Activated naive CD4-positive, alpha-beta T cell treated with anti-CD3 and anti-CD28 coated beads, Interleukin-2, amount 10 ng/mL, durations not matched to agents 7 days and 5 days (primary cell): ENCODE results near the gene NDUFAF2.

ENCODE experiments used
- CTCF ChIA-PET: fragments of 350-600 bp; sonication (Branson Sonifier 250); formaldehyde crosslinking; loops from one replicate; lab custom pipeline; 2021; ENCODE audit warnings: antibody characterized with exemption; lab: Charles Lee
- DNase-seq: peaks from one replicate; pipeline ENCODE4 v3.0.0-alpha.2; 2020
- H3K27ac Mint-ChIP-seq: one replicate; pipeline ENCODE4 v1.8.0; 2021; ENCODE audit warnings: mild to moderate bottlenecking, moderate library complexity, mixed read lengths
- H3K27me3 Mint-ChIP-seq: one replicate; pipeline ENCODE4 v1.8.0; 2021; ENCODE audit warnings: mild to moderate bottlenecking, mixed read lengths
- H3K36me3 Mint-ChIP-seq: one replicate; pipeline ENCODE4 v1.8.0; 2021; ENCODE audit warnings: mixed read lengths
- H3K4me1 Mint-ChIP-seq: one replicate; pipeline ENCODE4 v1.8.0; 2021; ENCODE audit warnings: mixed read lengths
- H3K4me3 Mint-ChIP-seq: one replicate; pipeline ENCODE4 v1.8.0; 2021; ENCODE audit warnings: mild to moderate bottlenecking, moderate library complexity, mixed read lengths
- H3K9me3 Mint-ChIP-seq: one replicate; pipeline ENCODE4 v1.8.0; 2021; ENCODE audit warnings: mixed read lengths

NDUFAF2 gene

DNA sequence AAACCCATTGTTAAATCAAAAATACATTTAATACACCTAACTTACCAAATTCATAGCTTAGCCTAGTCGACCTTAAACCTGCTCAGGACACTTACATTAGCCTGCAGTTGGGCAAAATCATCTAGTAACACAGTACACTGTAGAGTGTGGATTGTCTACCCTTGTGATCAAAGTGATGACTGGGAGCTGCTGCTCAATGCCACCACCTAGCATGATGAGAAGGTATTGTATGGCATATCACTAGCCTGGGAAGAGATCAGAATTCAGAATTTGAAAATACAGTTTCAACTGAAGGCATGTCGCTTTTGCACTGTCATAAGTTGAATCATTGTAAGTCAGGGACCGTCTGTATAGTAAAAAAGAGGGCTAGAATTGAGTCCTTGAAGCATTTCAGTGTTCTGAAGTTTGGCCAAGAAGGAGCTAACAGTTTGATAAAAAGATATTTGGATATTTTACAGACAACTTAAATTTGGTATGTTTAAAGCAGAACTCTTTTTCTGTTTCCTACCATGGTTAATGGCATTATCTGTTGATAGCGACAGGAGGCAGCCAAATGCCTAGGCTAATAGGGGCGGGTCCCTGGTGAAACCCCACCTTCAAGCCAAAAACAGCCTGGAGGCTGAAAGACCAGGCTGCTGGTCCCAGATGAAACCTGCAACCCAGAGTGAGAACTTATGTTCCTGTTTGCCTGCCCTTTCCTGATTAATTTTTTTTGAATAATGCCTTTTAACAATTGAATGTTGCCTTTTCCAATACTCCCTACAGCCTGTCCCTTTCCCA is 194.3 kb downstream of the NDUFAF2 start:
- no peak for DNase-seq
- Mint-ChIP-seq H3K4me1 (no peaks in the 10 kb centered on the region), H3K27me3 (no peaks in the 10 kb centered on the region), H3K27ac (no peak overlapping the region), H3K4me3 (no peak overlapping the region), H3K9me3 (no peaks in the 10 kb centered on the region), H3K36me3 (no peaks in the 10 kb centered on the region)
- CTCF ChIA-PET: interaction anchor here (0.6 kb wide), 1 partner anchor 26 kb away, joined by 3 read pairs; no protein-coding TSS in a partner anchor

DNA sequence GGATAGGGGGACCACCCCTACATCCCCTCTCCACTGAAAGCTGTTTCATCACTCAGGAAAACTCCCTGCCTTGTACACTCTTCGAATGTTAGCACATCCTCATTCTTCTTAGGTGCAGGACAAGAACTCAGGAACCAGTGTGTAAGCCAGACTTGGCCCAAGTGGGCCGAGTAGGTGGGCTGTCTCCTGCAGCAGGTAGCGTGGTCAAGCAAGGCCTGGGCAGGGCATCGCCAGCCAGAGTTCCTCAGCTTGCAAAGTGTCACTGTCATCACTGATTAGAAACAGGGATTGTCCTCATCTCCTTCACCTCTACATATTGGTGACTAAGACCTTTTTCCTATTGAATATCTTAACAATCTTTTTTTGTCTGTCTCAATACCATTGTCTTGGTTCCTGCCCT is 194.9 kb downstream of the NDUFAF2 start:
- CTCF ChIA-PET: no interaction called here
- Mint-ChIP-seq H3K4me1 (no peaks in the 10 kb centered on the region), H3K36me3 (no peaks in the 10 kb centered on the region), H3K27ac (no peak overlapping the region), H3K27me3 (no peaks in the 10 kb centered on the region), H3K4me3 (no peak overlapping the region), H3K9me3 (no peaks in the 10 kb centered on the region)
- DNase-seq: no peak

DNA sequence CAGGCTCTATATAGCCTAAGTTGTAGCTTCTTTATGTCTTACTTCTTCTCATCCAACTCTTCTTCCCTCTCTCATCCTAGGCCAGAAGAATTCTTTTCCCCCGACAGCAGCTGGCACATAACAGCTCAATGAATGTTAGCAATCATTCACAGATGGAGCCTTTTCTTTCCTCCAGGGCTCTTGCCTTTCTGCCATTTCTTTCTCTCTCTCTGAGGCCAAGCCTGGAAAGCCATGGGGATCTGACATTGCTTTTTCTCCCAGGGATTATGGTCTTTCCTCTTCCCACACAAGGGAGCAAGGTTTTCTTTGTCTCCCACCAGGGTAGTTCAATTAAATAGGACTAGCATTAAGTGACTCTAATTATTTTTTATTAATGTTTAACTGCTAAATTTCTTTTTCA is 196.8 kb downstream of the NDUFAF2 start:
- CTCF ChIA-PET: no interaction called here
- Mint-ChIP-seq H3K27ac (no peak overlapping the region), H3K36me3 (no peaks in the 10 kb centered on the region), H3K9me3 (no peaks in the 10 kb centered on the region), H3K4me3 (no peak overlapping the region), H3K27me3 (no peaks in the 10 kb centered on the region), H3K4me1 (no peaks in the 10 kb centered on the region)
- DNase-seq: no peak

GRCh38 chr5:61142391-61142790 is 197.4 kb downstream of the NDUFAF2 start:
- CTCF ChIA-PET: no interaction called here
- no peak overlapping the region for H3K27ac Mint-ChIP-seq

DNA sequence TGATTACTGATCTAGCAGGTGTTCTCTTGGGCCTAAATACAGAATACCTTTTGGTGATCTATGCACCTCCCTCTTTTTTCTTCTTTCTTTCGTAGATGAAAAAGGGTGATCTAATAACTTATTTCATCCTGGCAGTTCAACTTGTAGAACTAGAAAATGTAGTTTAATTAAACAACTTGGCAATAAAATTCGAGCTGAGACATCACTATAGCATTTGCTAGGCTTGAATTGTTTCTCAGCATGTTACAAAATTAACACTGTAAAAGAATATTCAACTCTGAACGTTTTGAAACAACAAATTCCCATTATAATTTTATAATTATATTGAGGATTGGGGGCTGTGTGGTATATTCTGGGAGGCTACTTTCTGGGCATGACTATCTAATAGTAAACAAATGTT is 197.8 kb downstream of the NDUFAF2 start:
- H3K27ac Mint-ChIP-seq: no peak overlapping the region
- no peaks in the 10 kb centered on the region for H3K27me3 Mint-ChIP-seq
- H3K36me3 Mint-ChIP-seq: no peaks in the 10 kb centered on the region
- no peaks in the 10 kb centered on the region for H3K4me1 Mint-ChIP-seq
- CTCF ChIA-PET: no interaction called here
- no peak for DNase-seq
- no peak overlapping the region for H3K4me3 Mint-ChIP-seq
- peaks cover under 1% of the 10 kb centered on the region for H3K9me3 Mint-ChIP-seq

More at GRCh38 chr5:61142391-61142790, 197.4 kb downstream of the NDUFAF2 start:
- Mint-ChIP-seq H3K4me3 (no peak overlapping the region), H3K9me3 (no peaks in the 10 kb centered on the region), H3K4me1 (no peaks in the 10 kb centered on the region), H3K27me3 (no peaks in the 10 kb centered on the region), H3K36me3 (no peaks in the 10 kb centered on the region)
- no peak for DNase-seq

- H3K36me3 Mint-ChIP-seq: peaks cover 8% of the 10 kb centered on the region
- DNase-seq: no peak
- no peaks in the 10 kb centered on the region for H3K27me3 Mint-ChIP-seq
- H3K27ac Mint-ChIP-seq: no peak overlapping the region
- H3K4me1 Mint-ChIP-seq: no peaks in the 10 kb centered on the region
- CTCF ChIA-PET: no interaction called here
- H3K9me3 Mint-ChIP-seq: peaks cover 6% of the 10 kb centered on the region
- no peak overlapping the region for H3K4me3 Mint-ChIP-seq
Measured at GRCh38 chr5:61148515-61148914, 203.5 kb downstream of the NDUFAF2 start.

GRCh38 chr5:61151893-61152292 is 206.9 kb downstream of the NDUFAF2 start:
- CTCF ChIA-PET: interaction anchor here (0.7 kb wide), 1 partner anchor 75 kb away, joined by 3 read pairs; no protein-coding TSS in a partner anchor
- Mint-ChIP-seq H3K4me3 (no peak overlapping the region), H3K9me3 (peaks cover 16% of the 10 kb centered on the region), H3K4me1 (no peaks in the 10 kb centered on the region), H3K27me3 (no peaks in the 10 kb centered on the region), H3K36me3 (peaks cover 30% of the 10 kb centered on the region), H3K27ac (no peak overlapping the region)
- no peak for DNase-seq

- Mint-ChIP-seq H3K27me3 (peaks cover 5% of the 10 kb centered on the region), H3K4me1 (peaks cover 42% of the 10 kb centered on the region), H3K4me3 (no peak overlapping the region), H3K9me3 (peaks cover 8% of the 10 kb centered on the region), H3K36me3 (peaks cover 66% of the 10 kb centered on the region), H3K27ac (no peak overlapping the region)
- DNase-seq: no peak
- CTCF ChIA-PET: interaction anchor here (0.7 kb wide), 1 partner anchor 437 kb away, joined by 3 read pairs; no protein-coding TSS in a partner anchor
Measured at GRCh38 chr5:61159070-61159469, 214.1 kb downstream of the NDUFAF2 start.

GRCh38 chr5:61159836-61160235 is 214.8 kb downstream of the NDUFAF2 start:
- CTCF ChIA-PET: no interaction called here

DNA sequence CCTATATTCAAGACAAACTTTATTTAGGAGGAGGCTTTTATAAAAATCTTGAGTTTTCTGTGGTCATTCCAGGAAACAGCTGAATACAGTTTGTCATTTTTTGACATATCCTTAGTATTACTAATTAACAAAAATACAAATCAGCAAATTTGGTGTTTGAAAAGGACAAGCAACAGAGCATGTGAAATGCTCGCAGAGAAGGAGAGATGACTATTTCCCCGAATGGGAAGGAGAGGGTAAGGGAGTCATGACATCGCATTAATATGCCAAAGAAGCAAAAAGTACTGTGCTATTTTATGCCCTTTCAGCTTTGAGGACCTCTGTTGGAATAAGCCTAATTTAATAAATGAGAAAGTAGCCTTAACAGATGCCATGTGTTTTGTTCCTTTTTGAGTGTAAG is 215.5 kb downstream of the NDUFAF2 start:
- no peak overlapping the region for H3K27ac Mint-ChIP-seq
- peak overlapping the region; percentile 45 for H3K4me3 Mint-ChIP-seq
- peaks cover 3% of the 10 kb centered on the region for H3K9me3 Mint-ChIP-seq
- H3K4me1 Mint-ChIP-seq: peaks cover 45% of the 10 kb centered on the region
- peaks cover 55% of the 10 kb centered on the region for H3K36me3 Mint-ChIP-seq
- DNase-seq: no peak
- peaks cover 5% of the 10 kb centered on the region for H3K27me3 Mint-ChIP-seq
- CTCF ChIA-PET: interaction anchor here (0.8 kb wide), 1 partner anchor 194 kb away, joined by 3 read pairs; no protein-coding TSS in a partner anchor

More at GRCh38 chr5:61159836-61160235, 214.8 kb downstream of the NDUFAF2 start:
- peaks cover 6% of the 10 kb centered on the region for H3K9me3 Mint-ChIP-seq
- H3K4me1 Mint-ChIP-seq: peaks cover 45% of the 10 kb centered on the region
- H3K27me3 Mint-ChIP-seq: peaks cover 5% of the 10 kb centered on the region
- no peak for DNase-seq
- H3K4me3 Mint-ChIP-seq: no peak overlapping the region
- H3K36me3 Mint-ChIP-seq: peaks cover 62% of the 10 kb centered on the region
- H3K27ac Mint-ChIP-seq: no peak overlapping the region

DNA sequence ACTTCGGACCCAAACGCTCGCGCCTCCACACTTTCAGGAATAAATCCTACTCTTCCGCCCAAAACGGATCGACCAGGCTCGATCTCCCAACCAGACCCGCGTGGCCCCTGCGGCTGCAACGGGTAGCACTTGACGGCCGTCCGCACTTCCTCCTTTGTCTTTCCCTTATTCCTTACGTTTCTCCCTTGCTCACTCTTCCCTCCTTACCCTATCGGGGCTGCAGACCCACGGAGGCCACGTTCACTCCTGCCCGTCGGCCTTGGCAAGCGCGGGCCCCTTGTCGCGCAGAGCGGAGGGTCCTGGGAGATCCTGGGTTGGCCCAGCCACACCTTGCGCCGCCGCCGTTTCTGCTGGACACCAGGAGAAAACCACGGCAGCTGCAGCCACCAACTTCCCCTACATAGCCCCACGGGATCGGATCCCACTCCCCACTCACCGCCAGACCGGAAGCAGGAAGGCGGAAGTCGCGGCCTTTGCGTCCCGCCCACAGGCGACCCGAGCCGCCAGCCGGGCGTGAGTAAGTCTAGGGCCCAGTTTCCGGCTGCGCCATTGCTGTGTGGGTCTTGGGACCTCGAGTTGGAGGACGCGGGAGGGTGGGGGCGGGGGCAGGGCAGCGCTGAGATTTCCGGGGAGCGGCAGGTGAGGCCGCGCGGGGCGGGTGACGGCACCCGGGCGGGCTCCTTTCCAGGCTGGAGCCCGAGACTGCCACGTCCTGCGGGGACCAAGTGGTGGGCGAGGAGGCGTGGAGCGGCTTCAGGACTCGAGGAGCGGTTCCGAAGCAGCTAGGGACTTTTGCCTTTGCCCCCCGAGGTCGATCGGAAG is 217.2 kb downstream of the NDUFAF2 start, which contains the start of gene SMIM15:
Gene SMIM15 (minus strand): TSS at position 459 of the 822 bp plus-strand sequence. CDS start 2,297 bp downstream, outside the sequence.
- DNase-seq: peak; percentile 90
- Mint-ChIP-seq H3K36me3 (peaks cover 44% of the 10 kb centered on the region), H3K27me3 (peaks cover 5% of the 10 kb centered on the region), H3K9me3 (no peaks in the 10 kb centered on the region), H3K27ac (peak within 1 kb of the TSS; percentile 98), H3K4me1 (peaks cover 45% of the 10 kb centered on the region), H3K4me3 (peak within 1 kb of the TSS; percentile 99)
- CTCF ChIA-PET: interaction anchor here (0.6 to 0.7 kb wide), 2 partner anchors 16 to 111 kb away, joined by 3 read pairs; no protein-coding TSS in a partner anchor

- H3K4me1 Mint-ChIP-seq: peaks cover 45% of the 10 kb centered on the region
- CTCF ChIA-PET: interaction anchor here (0.6 to 0.7 kb wide), 2 partner anchors 16 to 111 kb away, joined by 3 read pairs; no protein-coding TSS in a partner anchor
- H3K27ac Mint-ChIP-seq: peak overlapping the region; percentile 98
- H3K27me3 Mint-ChIP-seq: peaks cover 5% of the 10 kb centered on the region
- DNase-seq: no peak
- H3K4me3 Mint-ChIP-seq: peak overlapping the region; percentile 99
- peaks cover 40% of the 10 kb centered on the region for H3K36me3 Mint-ChIP-seq
- no peaks in the 10 kb centered on the region for H3K9me3 Mint-ChIP-seq
Measured at GRCh38 chr5:61162832-61163567, 218.0 kb downstream of the NDUFAF2 start.

GRCh38 chr5:61163905-61164304 is 218.9 kb downstream of the NDUFAF2 start:
- peaks cover 42% of the 10 kb centered on the region for H3K4me1 Mint-ChIP-seq
- H3K27me3 Mint-ChIP-seq: peaks cover 5% of the 10 kb centered on the region
- CTCF ChIA-PET: interaction anchor here (1.1 kb wide), 1 partner anchor 167 kb away, joined by 3 read pairs; no protein-coding TSS in a partner anchor
- H3K9me3 Mint-ChIP-seq: no peaks in the 10 kb centered on the region
- H3K4me3 Mint-ChIP-seq: peak overlapping the region; percentile 99
- H3K36me3 Mint-ChIP-seq: peaks cover 33% of the 10 kb centered on the region
- no peak for DNase-seq
- H3K27ac Mint-ChIP-seq: no peak overlapping the region
